ENCODE results near the gene DUSP12.
A peak's percentile ranks its signal among the peaks of the same experiment; 100 is the strongest.

The DUSP12 gene

GRCh38 chr1:161725908-161726472, 23.6 kb upstream of the DUSP12 start:
- H2BK15ac ChIP-seq (ENCODE audit: low read length) = peak overlapping the region; percentile 59

GRCh38 chr1:161726473-161727255, 22.9 kb upstream of the DUSP12 start:
- peak; percentile 79 for DNase-seq (ENCODE audit: low spot score)
- H3K4ac ChIP-seq (ENCODE audit: low read length) = peak overlapping the region; percentile 31
- H3K4me2 ChIP-seq (ENCODE audit: insufficient read depth, low read length, poor library complexity, severe bottlenecking) = peak overlapping the region; percentile 92
- H2BK120ac ChIP-seq (ENCODE audit: low read depth, low read length) = no peak overlapping the region
- no peak overlapping the region for H4K8ac ChIP-seq (ENCODE audit: low read depth, low read length)
- no CpG with 5 or more reads among the region's 83 CpGs for WGBS, 2 donors (ENCODE audit: extremely low coverage in 2 of 2, insufficient read length in 2 of 2, insufficient replicate concordance in 1 of 2)
- peak overlapping the region; percentile 91 for H2AFZ ChIP-seq (ENCODE audit: low read length)
- H3K14ac ChIP-seq (ENCODE audit: low read length) = peak overlapping the region; percentile 94
- peak overlapping the region; percentile 62 for H2BK15ac ChIP-seq (ENCODE audit: low read length)
- no peaks in the 10 kb centered on the region for H3K79me1 ChIP-seq (ENCODE audit: low read depth, low read length)
- H2BK12ac ChIP-seq (ENCODE audit: low read length) = peak overlapping the region; percentile 67
- peak overlapping the region; percentile 96 for H3K9ac ChIP-seq (ENCODE audit: low read depth, low read length, poor library complexity)
- H3K36me3 ChIP-seq (replicated peaks in 1 of 2; ENCODE audit: control insufficient read depth in 2 of 2, insufficient read depth in 2 of 2, low read length in 2 of 2) = no peaks in the 10 kb centered on the region
- H2BK5ac ChIP-seq (ENCODE audit: low read length) = peak overlapping the region; percentile 85
- peak overlapping the region; percentile 99 for H3K18ac ChIP-seq (ENCODE audit: low read length)
- H2AK5ac ChIP-seq (ENCODE audit: low read depth, low read length) = no peak overlapping the region
- peak overlapping the region; percentile 76 to 92 for H3K4me3 ChIP-seq (ENCODE audit: low read length in 2 of 2)
- peaks cover 0 to 60% (median 18%) of the 10 kb centered on the region in 3 experiments for H3K27me3 ChIP-seq (ENCODE audit: control insufficient read depth in 3 of 3, insufficient read depth in 3 of 3, low read depth in 1 of 3, low read length in 3 of 3)
- H3K4me1 ChIP-seq (ENCODE audit: control insufficient read depth in 2 of 2, insufficient read depth in 1 of 2, low read depth in 1 of 2, low read length in 2 of 2) = peaks cover 3 to 4% of the 10 kb centered on the region in 2 donors
- peak overlapping the region; percentile 96 for H3K23ac ChIP-seq (ENCODE audit: low read depth, low read length, poor library complexity)
- H3K27ac ChIP-seq (replicated peaks; ENCODE audit: low read length) = no peak overlapping the region
- H3K9me3 ChIP-seq (replicated peaks in 1 of 2; ENCODE audit: control insufficient read depth in 2 of 2, insufficient read depth in 1 of 2, low read depth in 1 of 2, low read length in 2 of 2) = no peaks in the 10 kb centered on the region
- H4K91ac ChIP-seq (ENCODE audit: low read depth, low read length, poor library complexity) = no peak overlapping the region

More at GRCh38 chr1:161725908-161726472, 23.6 kb upstream of the DUSP12 start:
- Histone ChIP-seq H3K4ac (ENCODE audit: low read length) (no peak overlapping the region), H2BK120ac (ENCODE audit: low read depth, low read length) (no peak overlapping the region), H4K8ac (ENCODE audit: low read depth, low read length) (no peak overlapping the region), H3K4me3 (ENCODE audit: low read length in 2 of 2) (peak overlapping the region; percentile 76 to 86), H3K36me3 (replicated peaks in 1 of 2; ENCODE audit: control insufficient read depth in 2 of 2, insufficient read depth in 2 of 2, low read length in 2 of 2) (no peaks in the 10 kb centered on the region), H3K14ac (ENCODE audit: low read length) (peak overlapping the region; percentile 95), H4K91ac (ENCODE audit: low read depth, low read length, poor library complexity) (no peak overlapping the region), H2AFZ (ENCODE audit: low read length) (peak overlapping the region; percentile 91), H2BK12ac (ENCODE audit: low read length) (no peak overlapping the region), H3K27ac (replicated peaks; ENCODE audit: low read length) (no peak overlapping the region), H2AK5ac (ENCODE audit: low read depth, low read length) (no peak overlapping the region), H2BK5ac (ENCODE audit: low read length) (peak overlapping the region; percentile 85), H3K18ac (ENCODE audit: low read length) (peak overlapping the region; percentile 98), H3K4me2 (ENCODE audit: insufficient read depth, low read length, poor library complexity, severe bottlenecking) (peak overlapping the region; percentile 92), H3K9ac (ENCODE audit: low read depth, low read length, poor library complexity) (peak overlapping the region; percentile 96), H3K79me1 (ENCODE audit: low read depth, low read length) (no peaks in the 10 kb centered on the region), H3K27me3 (ENCODE audit: control insufficient read depth in 3 of 3, insufficient read depth in 3 of 3, low read depth in 1 of 3, low read length in 3 of 3) (peaks cover 0 to 60% (median 18%) of the 10 kb centered on the region in 3 experiments), H3K4me1 (ENCODE audit: control insufficient read depth in 2 of 2, insufficient read depth in 1 of 2, low read depth in 1 of 2, low read length in 2 of 2) (peaks cover 3 to 4% of the 10 kb centered on the region in 2 donors), H3K9me3 (replicated peaks in 1 of 2; ENCODE audit: control insufficient read depth in 2 of 2, insufficient read depth in 1 of 2, low read depth in 1 of 2, low read length in 2 of 2) (no peaks in the 10 kb centered on the region), H3K23ac (ENCODE audit: low read depth, low read length, poor library complexity) (peak overlapping the region; percentile 90)
- no CpG with 5 or more reads among the region's 34 CpGs for WGBS, 2 donors (ENCODE audit: extremely low coverage in 2 of 2, insufficient read length in 2 of 2, insufficient replicate concordance in 1 of 2)
- peak; percentile 41 for DNase-seq (ENCODE audit: low spot score)

- H3K4me3 ChIP-seq (ENCODE audit: low read length in 2 of 2) = peak overlapping the region; percentile 76 to 92
- no peaks in the 10 kb centered on the region for H3K9me3 ChIP-seq (replicated peaks in 1 of 2; ENCODE audit: control insufficient read depth in 2 of 2, insufficient read depth in 1 of 2, low read depth in 1 of 2, low read length in 2 of 2)
- peak overlapping the region; percentile 96 for H3K23ac ChIP-seq (ENCODE audit: low read depth, low read length, poor library complexity)
- H3K27ac ChIP-seq (replicated peaks; ENCODE audit: low read length) = peak overlapping the region; percentile 38
- peak overlapping the region; percentile 27 for H3K4ac ChIP-seq (ENCODE audit: low read length)
- no peaks in the 10 kb centered on the region for H3K79me1 ChIP-seq (ENCODE audit: low read depth, low read length)
- H3K9ac ChIP-seq (ENCODE audit: low read depth, low read length, poor library complexity) = peak overlapping the region; percentile 91
- no peak overlapping the region for H2BK120ac ChIP-seq (ENCODE audit: low read depth, low read length)
- peak overlapping the region; percentile 71 for H3K4me2 ChIP-seq (ENCODE audit: insufficient read depth, low read length, poor library complexity, severe bottlenecking)
- peak overlapping the region; percentile 85 for H2BK5ac ChIP-seq (ENCODE audit: low read length)
- H3K36me3 ChIP-seq (replicated peaks in 1 of 2; ENCODE audit: control insufficient read depth in 2 of 2, insufficient read depth in 2 of 2, low read length in 2 of 2) = no peaks in the 10 kb centered on the region
- H3K27me3 ChIP-seq (ENCODE audit: control insufficient read depth in 3 of 3, insufficient read depth in 3 of 3, low read depth in 1 of 3, low read length in 3 of 3) = peaks cover 0 to 59% (median 18%) of the 10 kb centered on the region in 3 experiments
- H4K8ac ChIP-seq (ENCODE audit: low read depth, low read length) = no peak overlapping the region
- peak overlapping the region; percentile 40 for H2AK5ac ChIP-seq (ENCODE audit: low read depth, low read length)
- no CpG with 5 or more reads among the region's 38 CpGs for WGBS, 2 donors (ENCODE audit: extremely low coverage in 2 of 2, insufficient read length in 2 of 2, insufficient replicate concordance in 1 of 2)
- no peak overlapping the region for H3K14ac ChIP-seq (ENCODE audit: low read length)
- peak overlapping the region; percentile 91 for H2AFZ ChIP-seq (ENCODE audit: low read length)
- peak overlapping the region; percentile 62 for H2BK15ac ChIP-seq (ENCODE audit: low read length)
- H2BK12ac ChIP-seq (ENCODE audit: low read length) = no peak overlapping the region
- peak overlapping the region; percentile 99 for H3K18ac ChIP-seq (ENCODE audit: low read length)
- H4K91ac ChIP-seq (ENCODE audit: low read depth, low read length, poor library complexity) = no peak overlapping the region
- H3K4me1 ChIP-seq (ENCODE audit: control insufficient read depth in 2 of 2, insufficient read depth in 1 of 2, low read depth in 1 of 2, low read length in 2 of 2) = peaks cover 3 to 4% of the 10 kb centered on the region in 2 donors
- DNase-seq (ENCODE audit: low spot score) = no peak
These were observed 22.2 kb upstream of the DUSP12 start for GRCh38 chr1:161727256-161727924.
